Measurements from ENCODE around the gene RPL10. TPM values are rescaled to one million over a fixed set of nuclear protein-coding genes. Genes with fewer than 3 reads are reported as not detected.

Gene RPL10
- polyA plus RNA-seq, 3 donors from 2014 or later: 2,085 to 3,021 (median 2,819) TPM

- Mint-ChIP-seq H3K4me1 (peaks cover 15 to 22% of the 10 kb centered on the region in 2 donors), H3K27me3 (ENCODE audit: low read depth in 3 of 3) (peaks cover 28 to 37% (median 35%) of the 10 kb centered on the region in 3 donors), H3K4me3 (no peak overlapping the region), H3K36me3 (peaks cover 8 to 28% (median 13%) of the 10 kb centered on the region in 3 donors), H3K27ac (peak overlapping the region in 4 of 6 donors; percentile 39 to 64 (median 51)), H3K9me3 (no peaks in the 10 kb centered on the region)
- DNase-seq: no peak
These were observed 3.9 kb downstream of the RPL10 start for GRCh38 chrX:154401918-154402621.

- H3K27ac Mint-ChIP-seq: peak overlapping the region in 1 of 6 donors; percentile 54
- H3K4me3 Mint-ChIP-seq: no peak overlapping the region
- no peak for DNase-seq
- H3K9me3 Mint-ChIP-seq: no peaks in the 10 kb centered on the region
- H3K36me3 Mint-ChIP-seq: peaks cover 8 to 28% (median 13%) of the 10 kb centered on the region in 3 donors
- peaks cover 28 to 37% (median 35%) of the 10 kb centered on the region in 3 donors for H3K27me3 Mint-ChIP-seq (ENCODE audit: low read depth in 3 of 3)
- H3K4me1 Mint-ChIP-seq: peaks cover 15 to 21% of the 10 kb centered on the region in 2 donors
These were observed 4.5 kb downstream of the RPL10 start for GRCh38 chrX:154402622-154403127.

- Mint-ChIP-seq H3K9me3 (no peaks in the 10 kb centered on the region), H3K36me3 (peaks cover 8 to 27% (median 13%) of the 10 kb centered on the region in 3 donors), H3K27me3 (ENCODE audit: low read depth in 3 of 3) (peaks cover 22 to 32% (median 30%) of the 10 kb centered on the region in 3 donors), H3K27ac (no peak overlapping the region), H3K4me1 (peaks cover 16 to 19% of the 10 kb centered on the region in 2 donors), H3K4me3 (no peak overlapping the region)
- no peak for DNase-seq
These were observed 5.0 kb downstream of the RPL10 start for GRCh38 chrX:154403192-154403591.

- no peaks in the 10 kb centered on the region for H3K9me3 Mint-ChIP-seq
- H3K36me3 Mint-ChIP-seq: peaks cover 6 to 20% (median 10%) of the 10 kb centered on the region in 3 donors
- H3K4me1 Mint-ChIP-seq: peaks cover 19 to 23% of the 10 kb centered on the region in 2 donors
- peaks cover 16 to 26% (median 23%) of the 10 kb centered on the region in 3 donors for H3K27me3 Mint-ChIP-seq (ENCODE audit: low read depth in 3 of 3)
- H3K27ac Mint-ChIP-seq: peak overlapping the region in 1 of 6 donors; percentile 56
- H3K4me3 Mint-ChIP-seq: no peak overlapping the region
- DNase-seq: no peak
These were observed 5.7 kb downstream of the RPL10 start for GRCh38 chrX:154403858-154404257.

GRCh38 chrX:154404625-154405192, 6.5 kb downstream of the RPL10 start:
- Mint-ChIP-seq H3K4me1 (peaks cover 11 to 20% of the 10 kb centered on the region in 2 donors), H3K27ac (no peak overlapping the region), H3K36me3 (peaks cover 1 to 11% (median 2%) of the 10 kb centered on the region in 3 donors), H3K27me3 (ENCODE audit: low read depth in 3 of 3) (peaks cover 8 to 17% (median 17%) of the 10 kb centered on the region in 3 donors), H3K4me3 (no peak overlapping the region), H3K9me3 (no peaks in the 10 kb centered on the region)
- no peak for DNase-seq

GRCh38 chrX:154408659-154409221, 10.6 kb downstream of the RPL10 start:
- Mint-ChIP-seq H3K9me3 (no peaks in the 10 kb centered on the region), H3K27ac (peak overlapping the region; percentile 76 to 88 (median 80)), H3K4me1 (peaks cover 26% of the 10 kb centered on the region in 2 donors), H3K27me3 (ENCODE audit: low read depth in 3 of 3) (peaks cover 2 to 10% (median 8%) of the 10 kb centered on the region in 3 donors), H3K36me3 (no peaks in the 10 kb centered on the region), H3K4me3 (peak overlapping the region; percentile 31 to 77 (median 70))
- DNase-seq: no peak

- H3K9me3 Mint-ChIP-seq: no peaks in the 10 kb centered on the region
- H3K4me3 Mint-ChIP-seq: peak within 1 kb of the TSS; percentile 31 to 77 (median 70)
- peak within 1 kb of the TSS; percentile 76 to 88 (median 83) for H3K27ac Mint-ChIP-seq
- H3K27me3 Mint-ChIP-seq (ENCODE audit: low read depth in 3 of 3): peaks cover 2 to 11% (median 9%) of the 10 kb centered on the region in 3 donors
- DNase-seq: peak in 1 of 3 donors; percentile 42
- peaks cover 26% of the 10 kb centered on the region in 2 donors for H3K4me1 Mint-ChIP-seq
- no peaks in the 10 kb centered on the region for H3K36me3 Mint-ChIP-seq
These were observed 11.2 kb downstream of the RPL10 start, which contains the start of gene DNASE1L1 for GRCh38 chrX:154409222-154409871. DNASE1L1 (minus strand) TSS chrX:154409254; CDS start chrX:154405568, 3,686 bp downstream.

GRCh38 chrX:154411981-154412340, 13.8 kb downstream of the RPL10 start:
- H3K27ac Mint-ChIP-seq: peak overlapping the region; percentile 62 to 86 (median 78)
- no peaks in the 10 kb centered on the region for H3K36me3 Mint-ChIP-seq
- H3K4me3 Mint-ChIP-seq: peak overlapping the region; percentile 71 to 81 (median 76)
- DNase-seq: peak; percentile 27 to 34 (median 34)
- peaks cover 26% of the 10 kb centered on the region in 2 donors for H3K4me1 Mint-ChIP-seq
- peaks cover 4 to 8% (median 8%) of the 10 kb centered on the region in 3 donors for H3K27me3 Mint-ChIP-seq (ENCODE audit: low read depth in 3 of 3)
- H3K9me3 Mint-ChIP-seq: no peaks in the 10 kb centered on the region

- Mint-ChIP-seq H3K27me3 (ENCODE audit: low read depth in 3 of 3) (peaks cover 4 to 10% (median 8%) of the 10 kb centered on the region in 3 donors), H3K9me3 (no peaks in the 10 kb centered on the region), H3K27ac (peak overlapping the region; percentile 49 to 86 (median 78)), H3K36me3 (no peaks in the 10 kb centered on the region), H3K4me3 (peak overlapping the region; percentile 71 to 81 (median 76)), H3K4me1 (peaks cover 26% of the 10 kb centered on the region in 2 donors)
- DNase-seq: no peak
These were observed 14.3 kb downstream of the RPL10 start for GRCh38 chrX:154412468-154412867.

GRCh38 chrX:154413142-154413541, 15.0 kb downstream of the RPL10 start:
- Mint-ChIP-seq H3K4me1 (peaks cover 26% of the 10 kb centered on the region in 2 donors), H3K27ac (peak overlapping the region in 3 of 6 donors; percentile 62 to 86 (median 84)), H3K27me3 (ENCODE audit: low read depth in 3 of 3) (peaks cover 4 to 10% (median 8%) of the 10 kb centered on the region in 3 donors), H3K4me3 (peak overlapping the region in 4 of 5 donors; percentile 7 to 76 (median 38)), H3K36me3 (no peaks in the 10 kb centered on the region), H3K9me3 (no peaks in the 10 kb centered on the region)
- DNase-seq: no peak

GRCh38 chrX:154417157-154417556, 19.0 kb downstream of the RPL10 start:
- no peak for DNase-seq
- H3K4me1 Mint-ChIP-seq: peaks cover 6 to 8% of the 10 kb centered on the region in 2 donors
- no peaks in the 10 kb centered on the region for H3K9me3 Mint-ChIP-seq
- no peak overlapping the region for H3K27ac Mint-ChIP-seq
- no peaks in the 10 kb centered on the region for H3K36me3 Mint-ChIP-seq
- H3K4me3 Mint-ChIP-seq: no peak overlapping the region
- peaks cover 1 to 6% (median 4%) of the 10 kb centered on the region in 3 donors for H3K27me3 Mint-ChIP-seq (ENCODE audit: low read depth in 3 of 3)

- Mint-ChIP-seq H3K27me3 (ENCODE audit: low read depth in 3 of 3) (peaks cover 0 to 4% (median 1%) of the 10 kb centered on the region in 3 donors), H3K9me3 (no peaks in the 10 kb centered on the region), H3K27ac (no peak overlapping the region), H3K36me3 (no peaks in the 10 kb centered on the region), H3K4me1 (no peaks in the 10 kb centered on the region), H3K4me3 (no peak overlapping the region)
- DNase-seq: no peak
These were observed 21.0 kb downstream of the RPL10 start for GRCh38 chrX:154419189-154419588.

- Mint-ChIP-seq H3K36me3 (no peaks in the 10 kb centered on the region), H3K27ac (no peak overlapping the region), H3K4me3 (no peak overlapping the region), H3K9me3 (no peaks in the 10 kb centered on the region), H3K27me3 (ENCODE audit: low read depth in 3 of 3) (peaks cover 0 to 4% (median 1%) of the 10 kb centered on the region in 3 donors), H3K4me1 (no peaks in the 10 kb centered on the region)
- DNase-seq: no peak
These were observed 21.7 kb downstream of the RPL10 start for GRCh38 chrX:154419688-154420401.

Data from immature natural killer cell (primary cell).